ENCODE results near the gene FCAR. TPM values are rescaled to one million over a fixed set of nuclear protein-coding genes. Genes with fewer than 3 reads are reported as not detected.
A peak's percentile ranks its signal among the peaks of the same experiment; 100 is the strongest.
"Not testable (repeated sequence)": the region's sequence is repeated elsewhere in the genome, so short reads cannot be mapped to it uniquely, and the experiment has no call there.

Gene FCAR
- total RNA-seq, 5 donors from 2014 or later (not counting 1 experiment from before 2014, with no cell fraction given): 0.68 TPM; not detected in 4

DNA sequence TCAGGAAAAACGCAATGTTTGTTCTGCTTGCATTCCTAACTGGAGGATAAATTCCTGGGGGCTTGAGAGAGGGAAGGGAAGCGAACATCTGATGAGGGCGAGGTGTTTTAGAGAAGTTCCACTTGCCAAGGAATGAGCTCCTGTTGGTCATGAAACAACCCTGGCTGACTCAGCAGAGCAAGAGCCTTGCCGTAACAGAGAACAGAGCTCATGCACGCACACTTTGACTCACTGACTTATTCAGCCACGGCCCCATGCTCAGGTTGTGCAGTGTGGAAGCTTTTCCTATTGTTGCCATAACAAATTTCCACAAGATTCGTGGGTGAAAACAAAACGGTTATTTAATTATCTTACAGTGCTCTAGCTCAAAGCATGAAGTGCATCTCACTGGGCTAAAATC, 30.9 kb upstream of the FCAR start:
- not testable (repeated sequence) for H3K4me1 Mint-ChIP-seq, H3K27ac Mint-ChIP-seq

GRCh38 chr19:54850061-54850640, 23.9 kb upstream of the FCAR start, which contains the start of gene KIR3DL2:
Gene KIR3DL2, plus strand, starts transcription at chr19:54850443. Its CDS starts 33 bp downstream, at chr19:54850476.
- POLR2A ChIA-PET; H3K4me1 Mint-ChIP-seq; H3K9me3 Mint-ChIP-seq; H3K9me3 ChIP-seq; H3K36me3 ChIP-seq (ENCODE audit: control insufficient read depth in 2 of 2, extremely low read depth in 1 of 2, insufficient read depth in 1 of 2, low read length in 1 of 2); H3K36me3 Mint-ChIP-seq; CTCF ChIA-PET; ATAC-seq (replicated peaks in 1 of 4); H3K4me1 ChIP-seq (ENCODE audit: control insufficient read depth in 1 of 2, extremely low read depth in 1 of 2, insufficient read depth in 2 of 2, low read length in 2 of 2); H3K27me3 ChIP-seq (replicated peaks in 1 of 2; ENCODE audit: control insufficient read depth in 2 of 2, extremely low read depth in 1 of 2, insufficient read depth in 2 of 2, low read length in 1 of 2); H3K4me3 ChIP-seq (ENCODE audit: control insufficient read depth in 1 of 2, extremely low read depth in 1 of 2, low read length in 1 of 2): not testable (repeated sequence)
- 80% methylated on average over 11 of the region's 16 CpGs for WGBS (ENCODE audit: insufficient coverage)
- H3K27me3 Mint-ChIP-seq: peaks cover 18 to 24% of the 10 kb centered on the region in 2 donors
- peak within 1 kb of the TSS in 2 of 3 donors; percentile 32 to 46 for H3K4me3 Mint-ChIP-seq
- H3K27ac ChIP-seq (ENCODE audit: low read length): peak within 1 kb of the TSS; percentile 41
- H3K27ac Mint-ChIP-seq: peak within 1 kb of the TSS in 1 of 2 donors; percentile 46
- peak in 7 of 35 experiments; percentile 3 to 36 (median 14) for DNase-seq

More for the DNA sequence above, 30.9 kb upstream of the FCAR start:
- H3K9me3 Mint-ChIP-seq; H3K4me3 Mint-ChIP-seq; DNase-seq; POLR2A ChIA-PET; H3K4me3 ChIP-seq (ENCODE audit: control insufficient read depth in 1 of 2, extremely low read depth in 1 of 2, low read length in 1 of 2); H3K4me1 ChIP-seq (ENCODE audit: control insufficient read depth in 1 of 2, extremely low read depth in 1 of 2, insufficient read depth in 2 of 2, low read length in 2 of 2); H3K27me3 ChIP-seq (replicated peaks in 1 of 2; ENCODE audit: control insufficient read depth in 2 of 2, extremely low read depth in 1 of 2, insufficient read depth in 2 of 2, low read length in 1 of 2); CTCF ChIA-PET; H3K36me3 ChIP-seq (ENCODE audit: control insufficient read depth in 2 of 2, extremely low read depth in 1 of 2, insufficient read depth in 1 of 2, low read length in 1 of 2); H3K36me3 Mint-ChIP-seq; H3K9me3 ChIP-seq; ATAC-seq (replicated peaks in 1 of 4); H3K27ac ChIP-seq (ENCODE audit: low read length): not testable (repeated sequence)
- H3K27me3 Mint-ChIP-seq: peaks cover 9 to 20% of the 10 kb centered on the region in 2 donors
- WGBS (ENCODE audit: insufficient coverage): 57% methylated on average over 3 of the region's 8 CpGs

- Mint-ChIP-seq H3K4me3 (no peak overlapping the region), H3K9me3 (peaks cover 0 to 3% (median 2%) of the 10 kb centered on the region in 3 donors), H3K4me1 (no peaks in the 10 kb centered on the region), H3K27ac (no peak overlapping the region), H3K27me3 (peaks cover 20 to 24% of the 10 kb centered on the region in 2 donors), H3K36me3 (no peaks in the 10 kb centered on the region)
- Histone ChIP-seq H3K9me3 (no peaks in the 10 kb centered on the region), H3K27ac (ENCODE audit: low read length) (peak overlapping the region; percentile 41), H3K4me3 (ENCODE audit: control insufficient read depth in 1 of 2, extremely low read depth in 1 of 2, low read length in 1 of 2) (no peak overlapping the region), H3K27me3 (replicated peaks in 1 of 2; ENCODE audit: control insufficient read depth in 2 of 2, extremely low read depth in 1 of 2, insufficient read depth in 2 of 2, low read length in 1 of 2) (peaks cover 0 to 10% of the 10 kb centered on the region in 2 experiments), H3K4me1 (ENCODE audit: control insufficient read depth in 1 of 2, extremely low read depth in 1 of 2, insufficient read depth in 2 of 2, low read length in 2 of 2) (no peaks in the 10 kb centered on the region), H3K36me3 (ENCODE audit: control insufficient read depth in 2 of 2, extremely low read depth in 1 of 2, insufficient read depth in 1 of 2, low read length in 1 of 2) (no peaks in the 10 kb centered on the region)
- WGBS (ENCODE audit: insufficient coverage): 86% methylated on average over 1 of the region's 2 CpGs
- ATAC-seq (replicated peaks in 1 of 4): no peak
- CTCF ChIA-PET: no interaction called here
- POLR2A ChIA-PET: no interaction called here
- no peak for DNase-seq
Measured at GRCh38 chr19:54850930-54851329, 23.1 kb upstream of the FCAR start.

DNA sequence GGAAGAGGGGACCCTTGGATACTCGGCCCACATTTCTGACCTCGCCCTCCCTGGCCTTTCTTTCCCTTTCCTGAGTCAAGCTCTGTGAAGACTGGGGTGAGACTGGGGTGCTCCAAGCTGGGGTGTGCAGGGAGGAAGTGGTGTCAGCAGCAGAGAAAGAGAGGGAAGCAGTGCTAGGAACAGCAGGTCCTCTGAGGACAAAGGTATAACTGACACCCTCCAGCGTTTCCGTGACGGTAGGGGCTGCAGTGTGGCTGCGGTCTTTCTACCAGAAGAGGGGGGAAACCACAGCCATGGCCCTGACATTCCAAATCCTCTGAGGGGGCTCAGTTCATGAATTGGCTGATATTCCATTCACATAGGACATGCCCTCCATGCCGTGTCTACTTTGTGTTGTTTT, 22.7 kb upstream of the FCAR start:
- Mint-ChIP-seq H3K9me3 (peaks cover 0 to 3% (median 0%) of the 10 kb centered on the region in 3 donors), H3K27ac (no peak overlapping the region), H3K36me3 (no peaks in the 10 kb centered on the region), H3K4me1 (no peaks in the 10 kb centered on the region), H3K4me3 (no peak overlapping the region), H3K27me3 (peaks cover 20 to 24% of the 10 kb centered on the region in 2 donors)
- Histone ChIP-seq H3K27ac (ENCODE audit: low read length) (no peak overlapping the region), H3K4me3 (ENCODE audit: control insufficient read depth in 1 of 2, extremely low read depth in 1 of 2, low read length in 1 of 2) (no peak overlapping the region), H3K36me3 (ENCODE audit: control insufficient read depth in 2 of 2, extremely low read depth in 1 of 2, insufficient read depth in 1 of 2, low read length in 1 of 2) (no peaks in the 10 kb centered on the region), H3K9me3 (no peaks in the 10 kb centered on the region), H3K27me3 (replicated peaks in 1 of 2; ENCODE audit: control insufficient read depth in 2 of 2, extremely low read depth in 1 of 2, insufficient read depth in 2 of 2, low read length in 1 of 2) (peaks cover 0 to 10% of the 10 kb centered on the region in 2 experiments), H3K4me1 (ENCODE audit: control insufficient read depth in 1 of 2, extremely low read depth in 1 of 2, insufficient read depth in 2 of 2, low read length in 2 of 2) (no peaks in the 10 kb centered on the region)
- ChIA-PET POLR2A (no interaction called here), CTCF (no interaction called here)
- DNase-seq (no peak), ATAC-seq (replicated peaks in 1 of 4) (no peak)
- 69% methylated on average over 2 of the region's 7 CpGs for WGBS (ENCODE audit: insufficient coverage)

DNA sequence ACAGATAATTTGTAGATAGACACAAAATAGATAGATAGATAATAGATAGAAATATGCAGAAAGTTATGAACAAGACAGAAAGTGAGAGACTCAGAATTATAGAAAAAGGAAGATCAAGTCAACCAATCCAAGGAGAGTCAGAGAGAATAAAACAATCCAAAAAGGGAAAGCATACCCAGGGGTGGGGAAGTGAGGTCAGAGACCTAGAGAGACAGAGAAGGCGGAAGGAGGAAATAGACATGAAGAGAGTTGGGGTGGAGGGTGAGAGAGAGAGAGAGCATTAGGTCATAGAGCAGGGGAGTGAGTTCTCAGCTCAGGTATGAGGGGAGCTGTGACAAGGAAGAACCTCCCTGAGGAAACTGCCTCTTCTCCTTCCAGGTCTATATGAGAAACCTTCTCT, 18.8 kb upstream of the FCAR start:
- POLR2A ChIA-PET; H3K9me3 Mint-ChIP-seq; H3K4me3 ChIP-seq (ENCODE audit: control insufficient read depth in 1 of 2, extremely low read depth in 1 of 2, low read length in 1 of 2); H3K9me3 ChIP-seq; H3K4me3 Mint-ChIP-seq; H3K27me3 ChIP-seq (replicated peaks in 1 of 2; ENCODE audit: control insufficient read depth in 2 of 2, extremely low read depth in 1 of 2, insufficient read depth in 2 of 2, low read length in 1 of 2); ATAC-seq (replicated peaks in 1 of 4); CTCF ChIA-PET; H3K36me3 ChIP-seq (ENCODE audit: control insufficient read depth in 2 of 2, extremely low read depth in 1 of 2, insufficient read depth in 1 of 2, low read length in 1 of 2); H3K4me1 Mint-ChIP-seq; H3K4me1 ChIP-seq (ENCODE audit: control insufficient read depth in 1 of 2, extremely low read depth in 1 of 2, insufficient read depth in 2 of 2, low read length in 2 of 2); H3K27ac ChIP-seq (ENCODE audit: low read length); H3K36me3 Mint-ChIP-seq; DNase-seq; H3K27ac Mint-ChIP-seq: not testable (repeated sequence)
- 90% methylated on average over 1 of the region's 1 CpG for WGBS (ENCODE audit: insufficient coverage)
- H3K27me3 Mint-ChIP-seq: peaks cover 12 to 19% of the 10 kb centered on the region in 2 donors

DNA sequence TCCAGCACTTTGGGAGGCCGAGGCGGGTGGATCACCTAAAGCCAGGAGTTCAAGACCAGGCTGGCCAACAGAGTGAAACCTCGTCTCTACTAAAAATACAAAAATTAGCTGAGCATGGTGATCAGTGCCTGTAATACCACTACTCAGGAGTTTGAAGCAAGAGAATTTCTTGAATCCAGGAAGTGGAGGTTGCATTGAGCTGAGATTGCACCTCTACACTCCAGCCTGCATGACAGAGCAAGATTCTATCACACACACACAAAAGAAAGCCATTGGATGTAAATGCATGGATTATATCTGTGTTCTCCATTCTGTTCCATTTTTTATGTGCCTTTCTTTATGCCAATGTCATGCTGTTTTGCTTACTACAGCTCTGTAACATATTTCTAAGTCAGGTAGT, 15.6 kb upstream of the FCAR start:
- not testable (repeated sequence) for H3K4me1 Mint-ChIP-seq; ATAC-seq (replicated peaks in 1 of 4)

GRCh38 chr19:54859421-54859820, 14.6 kb upstream of the FCAR start:
- H3K27ac ChIP-seq (ENCODE audit: low read length); H3K4me3 ChIP-seq (ENCODE audit: control insufficient read depth in 1 of 2, extremely low read depth in 1 of 2, low read length in 1 of 2); H3K9me3 ChIP-seq; DNase-seq; CTCF ChIA-PET; H3K27ac Mint-ChIP-seq; H3K9me3 Mint-ChIP-seq; H3K4me1 ChIP-seq (ENCODE audit: control insufficient read depth in 1 of 2, extremely low read depth in 1 of 2, insufficient read depth in 2 of 2, low read length in 2 of 2); H3K4me3 Mint-ChIP-seq; H3K4me1 Mint-ChIP-seq; ATAC-seq (replicated peaks in 1 of 4); POLR2A ChIA-PET; H3K36me3 ChIP-seq (ENCODE audit: control insufficient read depth in 2 of 2, extremely low read depth in 1 of 2, insufficient read depth in 1 of 2, low read length in 1 of 2); H3K36me3 Mint-ChIP-seq; H3K27me3 ChIP-seq (replicated peaks in 1 of 2; ENCODE audit: control insufficient read depth in 2 of 2, extremely low read depth in 1 of 2, insufficient read depth in 2 of 2, low read length in 1 of 2): not testable (repeated sequence)
- H3K27me3 Mint-ChIP-seq: peaks cover 16% of the 10 kb centered on the region in 2 donors
- 54% methylated on average over 3 of the region's 7 CpGs for WGBS (ENCODE audit: insufficient coverage)

More for the DNA sequence above, 15.6 kb upstream of the FCAR start:
- H3K27ac ChIP-seq (ENCODE audit: low read length); H3K4me3 ChIP-seq (ENCODE audit: control insufficient read depth in 1 of 2, extremely low read depth in 1 of 2, low read length in 1 of 2); H3K4me3 Mint-ChIP-seq; H3K9me3 ChIP-seq; H3K36me3 Mint-ChIP-seq; H3K4me1 ChIP-seq (ENCODE audit: control insufficient read depth in 1 of 2, extremely low read depth in 1 of 2, insufficient read depth in 2 of 2, low read length in 2 of 2); H3K27ac Mint-ChIP-seq; H3K27me3 ChIP-seq (replicated peaks in 1 of 2; ENCODE audit: control insufficient read depth in 2 of 2, extremely low read depth in 1 of 2, insufficient read depth in 2 of 2, low read length in 1 of 2); POLR2A ChIA-PET; H3K36me3 ChIP-seq (ENCODE audit: control insufficient read depth in 2 of 2, extremely low read depth in 1 of 2, insufficient read depth in 1 of 2, low read length in 1 of 2); DNase-seq; CTCF ChIA-PET; H3K9me3 Mint-ChIP-seq: not testable (repeated sequence)
- peaks cover 16 to 18% of the 10 kb centered on the region in 2 donors for H3K27me3 Mint-ChIP-seq
- WGBS (ENCODE audit: insufficient coverage): no CpG with 5 or more reads among the region's 3 CpGs

Measured in T-cell (primary cell).